Bronchial epithelial cell (primary cell): ENCODE measurements around the gene RAD51B. TPM values are rescaled to one million over a fixed set of nuclear protein-coding genes. Genes with fewer than 3 reads are reported as not detected.

Experiments used
- DNase-seq: peaks from one replicate; pipeline ENCODE4 v3.0.0-alpha.2; 2010; ENCODE audit warnings: low read depth
- FAIRE-seq: peaks from 2 replicates; lab custom pipeline; 2011; peaks lifted over from hg19 to GRCh38; lab: Jason Lieb, UNC
- H3K27me3 ChIP-seq: 2 replicates; pipeline ENCODE4 v1.5.1; 2011; ENCODE audit warnings: low read length; ENCODE audit not compliant: control insufficient read depth, insufficient read depth
- H3K36me3 ChIP-seq: 2 replicates; pipeline ENCODE4 v1.5.1; 2011; ENCODE audit warnings: low read length; ENCODE audit not compliant: control insufficient read depth, insufficient read depth
- H3K4me3 ChIP-seq: 2 replicates; pipeline ENCODE4 v1.5.1; 2011; ENCODE audit warnings: mild to moderate bottlenecking, low read depth, low read length, control low read depth
- total RNA-seq: library from RNA; depleted of rRNA; stranded (reverse); fragments of >200 nt; gene quantifications from 2 replicates; pipeline ENCODE4 v1.2.1, GENCODE V29; 2014
- TF ChIP-seq, protein P1 (sequence below): IDR thresholded peaks from 2 replicates; pipeline ENCODE4 v1.5.1; 2011; ENCODE audit warnings: mild to moderate bottlenecking, moderate library complexity, low read length, control low read depth, inconsistent platforms; ENCODE audit not compliant: insufficient read depth, severe bottlenecking

The RAD51B gene
- total RNA-seq, 1 donor from 2014 or later = 12.1 TPM

DNA sequence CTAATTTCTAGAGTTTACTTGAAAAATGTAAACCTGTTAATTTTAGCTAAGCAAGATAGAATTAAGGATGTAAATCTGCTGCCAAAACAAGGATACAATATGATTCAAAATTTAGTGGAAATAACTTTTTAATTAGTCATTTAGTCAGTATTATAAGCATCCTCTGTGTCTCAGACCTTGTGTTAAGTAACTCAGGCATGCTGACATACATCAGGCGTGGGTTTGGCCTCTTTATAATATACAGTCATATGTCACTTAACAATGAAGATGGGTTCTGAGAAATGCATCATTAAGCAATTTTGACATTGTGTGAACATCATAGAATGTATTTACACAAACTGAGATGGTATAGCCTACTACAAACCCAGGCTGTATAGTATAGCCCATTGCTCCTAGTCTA lies 586.4 kb downstream of the RAD51B start:
- FAIRE-seq (no peak), DNase-seq (peak; percentile 85)
- Histone ChIP-seq H3K4me3 (no peak overlapping the region), H3K36me3 (no peaks in the 10 kb centered on the region), H3K27me3 (no peaks in the 10 kb centered on the region)
- TF ChIP-seq, protein P1, sequence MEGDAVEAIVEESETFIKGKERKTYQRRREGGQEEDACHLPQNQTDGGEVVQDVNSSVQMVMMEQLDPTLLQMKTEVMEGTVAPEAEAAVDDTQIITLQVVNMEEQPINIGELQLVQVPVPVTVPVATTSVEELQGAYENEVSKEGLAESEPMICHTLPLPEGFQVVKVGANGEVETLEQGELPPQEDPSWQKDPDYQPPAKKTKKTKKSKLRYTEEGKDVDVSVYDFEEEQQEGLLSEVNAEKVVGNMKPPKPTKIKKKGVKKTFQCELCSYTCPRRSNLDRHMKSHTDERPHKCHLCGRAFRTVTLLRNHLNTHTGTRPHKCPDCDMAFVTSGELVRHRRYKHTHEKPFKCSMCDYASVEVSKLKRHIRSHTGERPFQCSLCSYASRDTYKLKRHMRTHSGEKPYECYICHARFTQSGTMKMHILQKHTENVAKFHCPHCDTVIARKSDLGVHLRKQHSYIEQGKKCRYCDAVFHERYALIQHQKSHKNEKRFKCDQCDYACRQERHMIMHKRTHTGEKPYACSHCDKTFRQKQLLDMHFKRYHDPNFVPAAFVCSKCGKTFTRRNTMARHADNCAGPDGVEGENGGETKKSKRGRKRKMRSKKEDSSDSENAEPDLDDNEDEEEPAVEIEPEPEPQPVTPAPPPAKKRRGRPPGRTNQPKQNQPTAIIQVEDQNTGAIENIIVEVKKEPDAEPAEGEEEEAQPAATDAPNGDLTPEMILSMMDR = no peak

DNA sequence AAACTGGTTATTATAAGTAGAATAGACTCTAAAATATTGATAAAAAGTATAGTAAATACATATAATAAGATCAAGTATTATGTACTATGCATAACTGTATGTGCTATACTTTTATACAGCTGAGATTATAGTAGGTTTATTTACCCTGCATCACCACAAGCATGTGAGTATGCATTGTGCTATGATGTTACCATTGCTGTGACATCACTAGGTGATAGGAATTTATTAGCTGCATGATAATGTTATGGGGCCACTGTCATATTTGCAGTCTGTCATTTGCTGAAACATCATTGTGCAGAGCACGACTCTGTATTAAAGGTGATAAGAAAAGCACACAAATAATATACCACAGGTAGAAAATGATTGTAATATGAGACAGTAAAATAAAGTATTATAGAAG lies 587.7 kb downstream of the RAD51B start:
- TF ChIP-seq, protein P1 = no peak
- Histone ChIP-seq H3K27me3 (no peaks in the 10 kb centered on the region), H3K4me3 (no peak overlapping the region), H3K36me3 (no peaks in the 10 kb centered on the region)
- FAIRE-seq (no peak), DNase-seq (no peak)

DNA sequence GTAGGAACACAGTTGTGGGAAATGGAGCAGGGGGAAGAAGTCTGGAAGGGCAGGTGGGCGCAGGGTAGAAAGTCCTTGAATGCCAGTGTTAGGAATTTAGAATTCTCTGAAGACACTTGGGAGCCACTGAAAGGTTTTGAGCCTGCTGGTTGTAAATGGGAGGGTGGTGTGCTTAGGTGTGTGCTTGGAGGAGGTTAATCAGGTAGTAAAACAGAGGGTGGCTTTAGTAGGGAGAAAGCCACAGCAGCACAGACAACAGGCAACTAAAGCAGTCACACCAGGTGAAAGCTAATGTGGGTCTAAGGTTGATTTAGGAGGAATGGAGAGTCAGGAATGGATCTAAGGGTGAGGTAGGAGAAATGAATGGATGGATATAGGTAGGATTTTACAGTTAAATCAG lies 588.2 kb downstream of the RAD51B start:
- H3K36me3 ChIP-seq = no peaks in the 10 kb centered on the region
- no peak for DNase-seq
- H3K4me3 ChIP-seq = no peak overlapping the region
- no peak for FAIRE-seq
- no peaks in the 10 kb centered on the region for H3K27me3 ChIP-seq
- TF ChIP-seq, protein P1 = no peak

DNA sequence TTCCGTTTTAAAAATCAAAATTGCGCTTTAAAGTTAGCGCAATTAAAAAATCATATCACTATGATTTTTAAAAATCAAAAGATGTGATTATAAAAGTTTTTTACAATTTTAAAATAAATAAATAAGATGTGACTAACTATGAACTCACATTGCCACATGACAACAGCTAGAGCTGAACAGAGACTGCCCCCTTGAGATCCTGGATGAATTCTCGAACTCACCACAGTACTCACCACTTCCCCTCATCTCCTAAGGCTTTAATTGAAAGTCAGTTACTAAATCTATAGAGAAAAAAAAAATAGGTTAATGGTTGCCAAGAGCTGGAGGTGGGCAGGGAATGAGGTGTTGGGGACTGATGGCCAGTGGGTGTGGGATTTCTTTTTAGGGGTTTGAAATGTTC lies 589.1 kb downstream of the RAD51B start:
- H3K36me3 ChIP-seq = no peaks in the 10 kb centered on the region
- no peak overlapping the region for H3K4me3 ChIP-seq
- TF ChIP-seq, protein P1 = no peak
- no peaks in the 10 kb centered on the region for H3K27me3 ChIP-seq
- FAIRE-seq (no peak), DNase-seq (no peak)

DNA sequence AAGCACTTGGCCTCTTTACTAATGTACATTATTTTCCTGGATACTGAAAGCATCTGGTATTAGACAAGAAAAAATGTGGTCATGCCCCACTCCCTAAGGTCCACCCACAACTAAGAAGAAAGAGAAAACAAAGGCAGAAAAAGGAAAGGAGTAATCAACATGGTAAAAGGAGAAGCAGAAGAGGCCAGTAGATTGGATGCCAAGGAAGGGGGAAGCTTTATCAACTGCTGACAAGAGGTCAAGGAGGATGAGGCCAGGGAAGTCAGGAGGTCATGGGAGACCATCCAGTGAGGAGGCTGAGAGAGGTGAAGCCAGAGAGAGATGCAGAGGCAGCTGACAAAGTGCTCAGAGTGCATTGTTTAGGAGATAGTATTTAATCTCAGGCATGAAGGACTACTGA lies 589.8 kb downstream of the RAD51B start:
- H3K36me3 ChIP-seq = no peaks in the 10 kb centered on the region
- TF ChIP-seq, protein P1 = no peak
- H3K27me3 ChIP-seq = no peaks in the 10 kb centered on the region
- H3K4me3 ChIP-seq = no peak overlapping the region
- FAIRE-seq (no peak), DNase-seq (no peak)
